ENCODE results near the gene ARMCX2. TPM values are rescaled to one million over a fixed set of nuclear protein-coding genes. Genes with fewer than 3 reads are reported as not detected.
"Not testable (repeated sequence)": the region's sequence is repeated elsewhere in the genome, so short reads cannot be mapped to it uniquely, and the experiment has no call there.

Gene ARMCX2
- total RNA-seq, 2 experiments from 2014 or later: 2.4 to 2.6 TPM

- no peak for DNase-seq
- H3K27me3 Mint-ChIP-seq: no peaks in the 10 kb centered on the region
- H3K4me1 Mint-ChIP-seq: peaks cover 26% of the 10 kb centered on the region
- ChIA-PET POLR2A (no interaction called here), CTCF (no interaction called here)
- H3K27ac Mint-ChIP-seq: peak overlapping the region; percentile 80
- peak overlapping the region; percentile 55 for H3K4me3 Mint-ChIP-seq
- H3K9me3 Mint-ChIP-seq: no peaks in the 10 kb centered on the region
- H3K36me3 Mint-ChIP-seq (ENCODE audit: low read depth): no peaks in the 10 kb centered on the region
Observed at GRCh38 chrX:101655534-101655933, 4.1 kb downstream of the ARMCX2 start.

- DNase-seq; CTCF ChIA-PET; H3K27me3 Mint-ChIP-seq; H3K27ac Mint-ChIP-seq; H3K4me1 Mint-ChIP-seq; H3K9me3 Mint-ChIP-seq; POLR2A ChIA-PET; H3K36me3 Mint-ChIP-seq (ENCODE audit: low read depth); H3K4me3 Mint-ChIP-seq: not testable (repeated sequence)
Observed at GRCh38 chrX:101647716-101648115, 11.9 kb downstream of the ARMCX2 start.

- POLR2A ChIA-PET: no interaction called here
- Mint-ChIP-seq H3K36me3 (ENCODE audit: low read depth) (no peaks in the 10 kb centered on the region), H3K4me1 (no peaks in the 10 kb centered on the region), H3K27me3 (no peaks in the 10 kb centered on the region), H3K27ac (no peak overlapping the region), H3K4me3 (no peak overlapping the region), H3K9me3 (no peaks in the 10 kb centered on the region)
- DNase-seq: no peak
- CTCF ChIA-PET: interaction anchor here (0.6 kb wide), 1 partner anchor 1838 kb away, joined by 4 read pairs; no protein-coding TSS in a partner anchor
Observed at GRCh38 chrX:101642093-101642492, 17.6 kb downstream of the ARMCX2 start.

- Mint-ChIP-seq H3K9me3 (no peaks in the 10 kb centered on the region), H3K27me3 (no peaks in the 10 kb centered on the region), H3K4me3 (no peak overlapping the region), H3K4me1 (no peaks in the 10 kb centered on the region), H3K27ac (no peak overlapping the region), H3K36me3 (ENCODE audit: low read depth) (no peaks in the 10 kb centered on the region)
- ChIA-PET CTCF (no interaction called here), POLR2A (no interaction called here)
- no peak for DNase-seq
Observed at GRCh38 chrX:101639583-101639982, 20.1 kb downstream of the ARMCX2 start.

- ChIA-PET POLR2A (no interaction called here), CTCF (no interaction called here)
- H3K4me1 Mint-ChIP-seq: peaks cover 38% of the 10 kb centered on the region
- H3K36me3 Mint-ChIP-seq (ENCODE audit: low read depth): peaks cover 12% of the 10 kb centered on the region
- H3K27me3 Mint-ChIP-seq: no peaks in the 10 kb centered on the region
- DNase-seq: no peak
- no peak overlapping the region for H3K27ac Mint-ChIP-seq
- no peaks in the 10 kb centered on the region for H3K9me3 Mint-ChIP-seq
- no peak overlapping the region for H3K4me3 Mint-ChIP-seq
Observed at GRCh38 chrX:101619364-101619763, 40.3 kb downstream of the ARMCX2 start.

- ChIA-PET CTCF (interaction anchor here (0.7 kb wide), 1 partner anchor 204 kb away, joined by 4 read pairs; no protein-coding TSS in a partner anchor), POLR2A (no interaction called here)
- H3K4me3 Mint-ChIP-seq: peak within 1 kb of the TSS; percentile 91
- peak; percentile 76 for DNase-seq
- H3K9me3 Mint-ChIP-seq: no peaks in the 10 kb centered on the region
- no peaks in the 10 kb centered on the region for H3K27me3 Mint-ChIP-seq
- H3K36me3 Mint-ChIP-seq (ENCODE audit: low read depth): peaks cover 6% of the 10 kb centered on the region
- peaks cover 26% of the 10 kb centered on the region for H3K4me1 Mint-ChIP-seq
- H3K27ac Mint-ChIP-seq: peak within 1 kb of the TSS; percentile 92
Observed at GRCh38 chrX:101617211-101618191, 42.1 kb downstream of the ARMCX2 start, which contains the start of gene ARMCX6. Gene ARMCX6 (minus strand): TSS chrX:101618000. CDS start chrX:101616620, 1,380 bp downstream.

GRCh38 chrX:101605728-101606127 lies 53.9 kb downstream of the ARMCX2 start:
- POLR2A ChIA-PET: no interaction called here
- no peak overlapping the region for H3K27ac Mint-ChIP-seq
- no peaks in the 10 kb centered on the region for H3K36me3 Mint-ChIP-seq (ENCODE audit: low read depth)
- no peaks in the 10 kb centered on the region for H3K9me3 Mint-ChIP-seq
- CTCF ChIA-PET: no interaction called here
- H3K4me3 Mint-ChIP-seq: no peak overlapping the region
- H3K27me3 Mint-ChIP-seq: peaks cover 4% of the 10 kb centered on the region
- DNase-seq: no peak
- H3K4me1 Mint-ChIP-seq: no peaks in the 10 kb centered on the region

Other genes starting within 250 kb of the ARMCX2 start
- 1 to 10 TPM in 1 of 2 experiments, under 1 TPM in 1; 0.96 to 1.3 TPM for gene ARMCX4, start 174.4 kb downstream of the ARMCX2 start, total RNA-seq
- under 1 TPM; 0.08 to 0.12 TPM for gene ARMCX1, start 109.3 kb downstream of the ARMCX2 start, total RNA-seq
- 10 to 100 TPM; 35.2 to 40.8 TPM for gene ARMCX6, start 41.9 kb downstream of the ARMCX2 start, total RNA-seq
- 10 to 100 TPM; 17.0 to 23.3 TPM for gene ARMCX3, start 36.7 kb downstream of the ARMCX2 start, total RNA-seq